Central memory CD8-positive, alpha-beta T cell (primary cell): ENCODE measurements around the gene LENG8.

ENCODE experiments used
- ATAC-seq: fragments of 150-1000 bp; cut with Tn5 transposase; replicated peaks from 2 replicates; pipeline ENCODE4 v1.10.0; 2022; ENCODE audit warnings: mild to moderate bottlenecking, moderate FRiP score, moderate number of reproducible peaks; ENCODE audit not compliant: poor library complexity, severe bottlenecking; ENCODE audit errors: extremely low read depth
- DNase-seq, 2 donors: peaks; one replicate each; pipeline ENCODE4 v3.0.0; 2021; ENCODE audit warnings: low spot score in 2 of 2
- H3K27ac Mint-ChIP-seq: one replicate; pipeline ENCODE4 v1.8.0; 2022; ENCODE audit warnings: low read depth, mild to moderate bottlenecking, moderate library complexity, mixed read lengths
- H3K27me3 Mint-ChIP-seq: one replicate; pipeline ENCODE4 v1.8.0; 2022; ENCODE audit warnings: mixed read lengths
- H3K36me3 Mint-ChIP-seq: one replicate; pipeline ENCODE4 v1.8.0; 2022; ENCODE audit warnings: mild to moderate bottlenecking, moderate library complexity, mixed read lengths; ENCODE audit not compliant: insufficient read depth
- H3K4me1 Mint-ChIP-seq: one replicate; pipeline ENCODE4 v1.8.0; 2022; ENCODE audit warnings: mixed read lengths
- H3K4me3 Mint-ChIP-seq: one replicate; pipeline ENCODE4 v1.8.0; 2022; ENCODE audit warnings: mild to moderate bottlenecking, moderate library complexity, mixed read lengths
- H3K9me3 Mint-ChIP-seq: one replicate; pipeline ENCODE4 v1.8.0; 2022; ENCODE audit warnings: mixed read lengths

The LENG8 gene

GRCh38 chr19:54473071-54473891 lies 24.3 kb downstream of the LENG8 start, which contains the start of gene CDC42EP5:
Gene CDC42EP5, minus strand, starts transcription at chr19:54473296. Its CDS starts 7,749 bp downstream, at chr19:54465547.
- Mint-ChIP-seq H3K4me3 (no peak within 1 kb of the TSS), H3K9me3 (no peaks in the 10 kb centered on the region), H3K27me3 (peaks cover 69% of the 10 kb centered on the region), H3K27ac (no peak within 1 kb of the TSS), H3K36me3 (no peaks in the 10 kb centered on the region), H3K4me1 (peaks cover 11% of the 10 kb centered on the region)
- ATAC-seq = no peak
- DNase-seq = no peak

GRCh38 chr19:54473892-54474372 lies 24.9 kb downstream of the LENG8 start:
- no peaks in the 10 kb centered on the region for H3K9me3 Mint-ChIP-seq
- peaks cover 69% of the 10 kb centered on the region for H3K27me3 Mint-ChIP-seq
- no peak overlapping the region for H3K4me3 Mint-ChIP-seq
- no peaks in the 10 kb centered on the region for H3K36me3 Mint-ChIP-seq
- DNase-seq = no peak
- H3K4me1 Mint-ChIP-seq = peaks cover 11% of the 10 kb centered on the region
- H3K27ac Mint-ChIP-seq = no peak overlapping the region
- ATAC-seq = no peak

- DNase-seq = no peak
- no peaks in the 10 kb centered on the region for H3K36me3 Mint-ChIP-seq
- H3K27ac Mint-ChIP-seq = no peak overlapping the region
- H3K27me3 Mint-ChIP-seq = peaks cover 61% of the 10 kb centered on the region
- H3K4me1 Mint-ChIP-seq = peaks cover 2% of the 10 kb centered on the region
- H3K9me3 Mint-ChIP-seq = no peaks in the 10 kb centered on the region
- H3K4me3 Mint-ChIP-seq = no peak overlapping the region
- ATAC-seq = no peak
Measured at GRCh38 chr19:54475706-54476105, 26.7 kb downstream of the LENG8 start.

- Mint-ChIP-seq H3K4me3 (no peak overlapping the region), H3K27me3 (peaks cover 58% of the 10 kb centered on the region), H3K9me3 (no peaks in the 10 kb centered on the region), H3K4me1 (peaks cover 12% of the 10 kb centered on the region), H3K36me3 (peaks cover 1% of the 10 kb centered on the region), H3K27ac (no peak overlapping the region)
- DNase-seq (no peak), ATAC-seq (no peak)
Measured at GRCh38 chr19:54477650-54478049, 28.7 kb downstream of the LENG8 start.

- H3K9me3 Mint-ChIP-seq = no peaks in the 10 kb centered on the region
- H3K27ac Mint-ChIP-seq = no peak overlapping the region
- no peak for ATAC-seq
- H3K36me3 Mint-ChIP-seq = peaks cover 1% of the 10 kb centered on the region
- H3K4me1 Mint-ChIP-seq = peaks cover 17% of the 10 kb centered on the region
- no peak overlapping the region for H3K4me3 Mint-ChIP-seq
- peaks cover 49% of the 10 kb centered on the region for H3K27me3 Mint-ChIP-seq
- no peak for DNase-seq
Measured at GRCh38 chr19:54478677-54479266, 29.8 kb downstream of the LENG8 start.

GRCh38 chr19:54480051-54480450 lies 31.1 kb downstream of the LENG8 start:
- Mint-ChIP-seq H3K36me3 (peaks cover 1% of the 10 kb centered on the region), H3K9me3 (no peaks in the 10 kb centered on the region), H3K27ac (no peak overlapping the region), H3K27me3 (peaks cover 58% of the 10 kb centered on the region), H3K4me1 (peaks cover 17% of the 10 kb centered on the region), H3K4me3 (no peak overlapping the region)
- ATAC-seq = no peak
- DNase-seq = no peak

- peaks cover 23% of the 10 kb centered on the region for H3K4me1 Mint-ChIP-seq
- peaks cover 1% of the 10 kb centered on the region for H3K36me3 Mint-ChIP-seq
- no peak overlapping the region for H3K27ac Mint-ChIP-seq
- H3K4me3 Mint-ChIP-seq = peak overlapping the region; percentile 14
- ATAC-seq = no peak
- no peak for DNase-seq
- H3K27me3 Mint-ChIP-seq = peaks cover 60% of the 10 kb centered on the region
- H3K9me3 Mint-ChIP-seq = no peaks in the 10 kb centered on the region
Measured at GRCh38 chr19:54481326-54481930, 32.4 kb downstream of the LENG8 start.

GRCh38 chr19:54482889-54483288 lies 33.9 kb downstream of the LENG8 start:
- peaks cover 46% of the 10 kb centered on the region for H3K27me3 Mint-ChIP-seq
- ATAC-seq (no peak), DNase-seq (no peak)
- H3K4me1 Mint-ChIP-seq = peaks cover 23% of the 10 kb centered on the region
- H3K36me3 Mint-ChIP-seq = peaks cover 1% of the 10 kb centered on the region
- H3K9me3 Mint-ChIP-seq = no peaks in the 10 kb centered on the region
- no peak overlapping the region for H3K4me3 Mint-ChIP-seq
- no peak overlapping the region for H3K27ac Mint-ChIP-seq

GRCh38 chr19:54484451-54484850 lies 35.5 kb downstream of the LENG8 start:
- ATAC-seq = no peak
- no peak for DNase-seq
- Mint-ChIP-seq H3K4me3 (no peak overlapping the region), H3K36me3 (peaks cover 1% of the 10 kb centered on the region), H3K9me3 (no peaks in the 10 kb centered on the region), H3K27me3 (peaks cover 33% of the 10 kb centered on the region), H3K27ac (no peak overlapping the region), H3K4me1 (peaks cover 23% of the 10 kb centered on the region)

GRCh38 chr19:54485851-54486250 lies 36.9 kb downstream of the LENG8 start:
- peaks cover 27% of the 10 kb centered on the region for H3K27me3 Mint-ChIP-seq
- no peaks in the 10 kb centered on the region for H3K9me3 Mint-ChIP-seq
- H3K4me3 Mint-ChIP-seq = peak overlapping the region; percentile 6
- H3K36me3 Mint-ChIP-seq = peaks cover 1% of the 10 kb centered on the region
- DNase-seq (no peak), ATAC-seq (no peak)
- H3K27ac Mint-ChIP-seq = peak overlapping the region; percentile 25
- H3K4me1 Mint-ChIP-seq = peaks cover 23% of the 10 kb centered on the region

- H3K27ac Mint-ChIP-seq = no peak overlapping the region
- DNase-seq (no peak), ATAC-seq (no peak)
- no peaks in the 10 kb centered on the region for H3K36me3 Mint-ChIP-seq
- peaks cover 6% of the 10 kb centered on the region for H3K4me1 Mint-ChIP-seq
- H3K27me3 Mint-ChIP-seq = peaks cover 13% of the 10 kb centered on the region
- H3K9me3 Mint-ChIP-seq = no peaks in the 10 kb centered on the region
- no peak overlapping the region for H3K4me3 Mint-ChIP-seq
Measured at GRCh38 chr19:54489341-54489740, 40.3 kb downstream of the LENG8 start.

- Mint-ChIP-seq H3K4me3 (no peak overlapping the region), H3K27me3 (peaks cover 9% of the 10 kb centered on the region), H3K36me3 (no peaks in the 10 kb centered on the region), H3K27ac (no peak overlapping the region), H3K4me1 (peaks cover 6% of the 10 kb centered on the region), H3K9me3 (no peaks in the 10 kb centered on the region)
- DNase-seq (no peak), ATAC-seq (no peak)
Measured at GRCh38 chr19:54489766-54490165, 40.8 kb downstream of the LENG8 start.
